Astrocyte (in vitro differentiated cells and primary cell): ENCODE data around the gene NSF. TPM values are rescaled to one million over a fixed set of nuclear protein-coding genes. Genes with fewer than 3 reads are reported as not detected.

Source experiments
- DNase-seq: peaks from one replicate; pipeline ENCODE4 v3.0.0-alpha.2; 2010; ENCODE audit warnings: low read depth
- FAIRE-seq: peaks from 2 replicates; lab custom pipeline; 2011; peaks lifted over from hg19 to GRCh38; lab: Jason Lieb, UNC
- H2AFZ ChIP-seq: 2 replicates; pipeline ENCODE4 v1.6.0; 2012; ENCODE audit warnings: low read depth, low read length, inconsistent platforms
- H3K27ac ChIP-seq: 2 replicates; pipeline ENCODE4 v1.5.1; 2011; ENCODE audit warnings: low read depth, low read length, inconsistent platforms
- H3K27me3 ChIP-seq: 2 replicates; pipeline ENCODE4 v1.6.0; 2011; ENCODE audit warnings: low read length, inconsistent platforms; ENCODE audit not compliant: insufficient read depth
- H3K36me3 ChIP-seq: 2 replicates; pipeline ENCODE4 v1.5.1; 2011; ENCODE audit warnings: low read length, inconsistent platforms; ENCODE audit not compliant: insufficient read depth
- H3K4me1 ChIP-seq: 2 replicates; pipeline ENCODE4 v1.5.1; 2011; ENCODE audit warnings: low read length, inconsistent platforms; ENCODE audit not compliant: insufficient read depth
- H3K4me2 ChIP-seq: 2 replicates; pipeline ENCODE4 v1.6.0; 2012; ENCODE audit warnings: low read length, inconsistent platforms
- H3K4me3 ChIP-seq: 2 replicates; pipeline ENCODE4 v1.5.1; 2011; ENCODE audit warnings: low read depth, mild to moderate bottlenecking, low read length, inconsistent platforms; ENCODE audit not compliant: insufficient read depth
- H3K79me2 ChIP-seq: 2 replicates; pipeline ENCODE4 v1.6.0; 2012; ENCODE audit warnings: mild to moderate bottlenecking, low read length, inconsistent platforms; ENCODE audit not compliant: insufficient read depth
- H3K9ac ChIP-seq: 2 replicates; pipeline ENCODE4 v1.6.0; 2012; ENCODE audit warnings: mild to moderate bottlenecking, low read length, inconsistent platforms
- H3K9me3 ChIP-seq: 2 replicates; pipeline ENCODE4 v1.5.1; 2012; ENCODE audit warnings: low read depth, mild to moderate bottlenecking, low read length, inconsistent platforms; ENCODE audit not compliant: insufficient read depth
- H4K20me1 ChIP-seq: 2 replicates; pipeline ENCODE4 v1.6.0; 2012; ENCODE audit warnings: low read length, inconsistent platforms; ENCODE audit not compliant: insufficient read depth
- H3K27ac Mint-ChIP-seq: one replicate; pipeline ENCODE4 v1.8.0; 2021; ENCODE audit warnings: mild to moderate bottlenecking, mixed read lengths; ENCODE audit not compliant: unreplicated experiment
- H3K27me3 Mint-ChIP-seq: one replicate; pipeline ENCODE4 v1.8.0; 2021; ENCODE audit warnings: low read depth, mixed read lengths; ENCODE audit not compliant: unreplicated experiment
- H3K36me3 Mint-ChIP-seq: one replicate; pipeline ENCODE4 v1.8.0; 2021; ENCODE audit warnings: low read depth, mixed read lengths; ENCODE audit not compliant: unreplicated experiment
- H3K4me1 Mint-ChIP-seq: one replicate; pipeline ENCODE4 v1.8.0; 2021; ENCODE audit warnings: low read depth, mixed read lengths; ENCODE audit not compliant: unreplicated experiment
- H3K4me3 Mint-ChIP-seq: one replicate; pipeline ENCODE4 v1.8.0; 2021; ENCODE audit warnings: mild to moderate bottlenecking, moderate library complexity, mixed read lengths; ENCODE audit not compliant: unreplicated experiment
- H3K9me3 Mint-ChIP-seq: one replicate; pipeline ENCODE4 v1.8.0; 2021; ENCODE audit warnings: mild to moderate bottlenecking, mixed read lengths; ENCODE audit not compliant: unreplicated experiment
- EZH2 ChIP-seq: IDR thresholded peaks from 2 replicates; pipeline ENCODE4 v1.6.1; 2012; ENCODE audit warnings: mild to moderate bottlenecking, low read length, inconsistent platforms; ENCODE audit not compliant: insufficient read depth
- total RNA-seq: library from RNA; stranded (reverse); gene quantifications from 2 replicates; pipeline ENCODE4 v1.2.1, GENCODE V29; 2021
- TF ChIP-seq, protein P1 (sequence below): IDR thresholded peaks from 2 replicates; pipeline ENCODE4 v1.5.1; 2011; ENCODE audit warnings: low read depth, mild to moderate bottlenecking, inconsistent platforms, low read length, moderate library complexity; ENCODE audit not compliant: insufficient read depth

NSF gene
- total RNA-seq, 1 donor from 2014 or later: 83.4 TPM

DNA sequence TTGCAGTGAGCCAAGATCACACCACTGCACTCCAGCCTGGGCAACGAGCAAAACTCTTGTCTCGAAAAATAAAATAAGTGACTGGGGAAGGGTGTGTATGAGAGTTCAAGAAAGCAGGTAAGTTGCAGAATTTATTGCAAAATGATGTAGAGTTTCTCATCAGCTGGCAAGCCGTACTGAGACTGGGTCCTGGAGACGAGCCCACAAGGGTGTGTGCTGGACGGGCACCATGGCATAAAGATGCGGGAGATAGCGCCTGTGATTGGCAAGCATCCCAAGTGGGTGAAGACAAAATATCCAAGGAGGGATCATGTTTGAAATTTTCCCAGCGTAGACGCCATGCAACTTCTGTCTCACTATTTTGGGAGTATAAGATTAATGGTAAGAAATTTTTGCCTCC, 168.7 kb downstream of the NSF start:
- H3K4me2 ChIP-seq: no peak overlapping the region
- H3K4me1 ChIP-seq: peaks cover 9% of the 10 kb centered on the region
- H3K4me3 ChIP-seq: no peak overlapping the region
- H3K36me3 ChIP-seq: peaks cover 6% of the 10 kb centered on the region
- H3K27ac ChIP-seq: no peak overlapping the region
- Mint-ChIP-seq H3K27ac (no peak overlapping the region), H3K4me3 (no peak overlapping the region), H3K9me3 (no peaks in the 10 kb centered on the region), H3K27me3 (no peaks in the 10 kb centered on the region), H3K4me1 (no peaks in the 10 kb centered on the region), H3K36me3 (peaks cover 7% of the 10 kb centered on the region)
- no peak overlapping the region for H3K9ac ChIP-seq
- FAIRE-seq (no peak), DNase-seq (no peak)
- TF ChIP-seq, protein P1, sequence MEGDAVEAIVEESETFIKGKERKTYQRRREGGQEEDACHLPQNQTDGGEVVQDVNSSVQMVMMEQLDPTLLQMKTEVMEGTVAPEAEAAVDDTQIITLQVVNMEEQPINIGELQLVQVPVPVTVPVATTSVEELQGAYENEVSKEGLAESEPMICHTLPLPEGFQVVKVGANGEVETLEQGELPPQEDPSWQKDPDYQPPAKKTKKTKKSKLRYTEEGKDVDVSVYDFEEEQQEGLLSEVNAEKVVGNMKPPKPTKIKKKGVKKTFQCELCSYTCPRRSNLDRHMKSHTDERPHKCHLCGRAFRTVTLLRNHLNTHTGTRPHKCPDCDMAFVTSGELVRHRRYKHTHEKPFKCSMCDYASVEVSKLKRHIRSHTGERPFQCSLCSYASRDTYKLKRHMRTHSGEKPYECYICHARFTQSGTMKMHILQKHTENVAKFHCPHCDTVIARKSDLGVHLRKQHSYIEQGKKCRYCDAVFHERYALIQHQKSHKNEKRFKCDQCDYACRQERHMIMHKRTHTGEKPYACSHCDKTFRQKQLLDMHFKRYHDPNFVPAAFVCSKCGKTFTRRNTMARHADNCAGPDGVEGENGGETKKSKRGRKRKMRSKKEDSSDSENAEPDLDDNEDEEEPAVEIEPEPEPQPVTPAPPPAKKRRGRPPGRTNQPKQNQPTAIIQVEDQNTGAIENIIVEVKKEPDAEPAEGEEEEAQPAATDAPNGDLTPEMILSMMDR: no peak
- no peak for TF ChIP-seq EZH2
- no peaks in the 10 kb centered on the region for H3K79me2 ChIP-seq
- H2AFZ ChIP-seq: no peak overlapping the region
- no peaks in the 10 kb centered on the region for H3K27me3 ChIP-seq
- no peaks in the 10 kb centered on the region for H4K20me1 ChIP-seq
- no peaks in the 10 kb centered on the region for H3K9me3 ChIP-seq

DNA sequence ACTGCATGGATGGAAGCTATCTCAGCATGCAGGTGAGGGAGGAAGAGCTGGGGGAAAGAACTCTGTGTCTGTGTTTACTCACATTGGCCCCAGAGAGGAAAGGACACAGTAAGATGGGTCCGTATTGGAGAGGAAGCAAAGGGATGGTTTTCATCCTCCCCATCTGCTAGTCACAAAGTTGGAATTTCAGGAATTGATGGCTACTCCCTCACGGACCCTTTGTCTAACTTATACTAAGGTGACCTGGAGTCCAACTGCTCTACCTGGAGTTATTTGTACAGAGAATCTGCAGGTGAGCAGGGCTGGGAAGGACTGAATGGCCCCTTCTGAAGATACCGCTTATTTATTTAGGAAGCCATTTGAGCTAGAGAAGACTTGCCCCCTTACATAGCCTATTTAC, 172.9 kb downstream of the NSF start:
- Histone ChIP-seq H3K4me3 (no peak overlapping the region), H3K27me3 (no peaks in the 10 kb centered on the region), H3K4me1 (peaks cover 26% of the 10 kb centered on the region), H3K9ac (no peak overlapping the region), H3K79me2 (no peaks in the 10 kb centered on the region), H2AFZ (no peak overlapping the region), H3K9me3 (no peaks in the 10 kb centered on the region), H3K36me3 (no peaks in the 10 kb centered on the region), H3K27ac (no peak overlapping the region), H3K4me2 (peak overlapping the region; percentile 7), H4K20me1 (no peaks in the 10 kb centered on the region)
- FAIRE-seq: peak; percentile 32
- Mint-ChIP-seq H3K27me3 (peaks cover 2% of the 10 kb centered on the region), H3K36me3 (peaks cover 4% of the 10 kb centered on the region), H3K4me1 (peaks cover 7% of the 10 kb centered on the region), H3K9me3 (no peaks in the 10 kb centered on the region), H3K4me3 (no peak overlapping the region), H3K27ac (no peak overlapping the region)
- TF ChIP-seq, protein P1: no peak
- DNase-seq: no peak

DNA sequence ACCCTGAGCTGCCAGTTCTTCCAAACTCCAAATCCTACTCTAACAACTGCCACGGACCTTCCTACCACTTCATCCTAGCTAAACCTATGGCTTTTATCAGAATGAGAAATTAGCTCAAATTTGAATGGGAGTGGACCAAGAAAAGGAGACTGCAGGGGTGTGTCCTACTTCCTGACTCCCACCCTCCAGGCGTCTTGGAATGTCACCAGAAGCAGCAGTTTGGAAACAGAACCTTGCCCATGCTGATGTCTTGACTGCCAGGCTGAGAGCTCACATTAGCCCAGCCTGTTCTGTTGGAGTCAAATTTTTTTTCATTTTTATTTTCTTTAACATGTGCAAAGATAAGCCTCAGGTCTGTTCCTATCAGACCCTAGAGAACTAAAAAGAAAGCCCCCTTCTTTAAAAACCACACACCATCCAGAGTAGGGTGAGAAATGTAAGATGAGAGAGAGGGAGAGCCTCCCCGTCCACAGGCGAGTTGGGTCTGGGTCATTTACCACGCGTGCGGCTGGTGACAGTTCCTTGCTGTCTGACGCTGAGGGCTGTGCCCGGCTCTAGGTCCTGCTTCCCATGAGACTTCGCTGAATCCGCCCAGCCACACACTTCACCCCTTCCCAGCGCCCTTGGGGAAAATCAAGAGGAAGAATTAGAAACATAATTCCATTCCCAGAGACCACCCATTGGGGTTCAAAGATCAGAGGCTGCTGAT, 173.7 kb downstream of the NSF start:
- peak overlapping the region; percentile 29 for H3K27ac ChIP-seq
- H3K9me3 ChIP-seq: no peaks in the 10 kb centered on the region
- Mint-ChIP-seq H3K4me3 (no peak overlapping the region), H3K36me3 (peaks cover 4% of the 10 kb centered on the region), H3K27me3 (peaks cover 4% of the 10 kb centered on the region), H3K27ac (no peak overlapping the region), H3K9me3 (no peaks in the 10 kb centered on the region), H3K4me1 (peaks cover 7% of the 10 kb centered on the region)
- FAIRE-seq: no peak
- no peak overlapping the region for H2AFZ ChIP-seq
- DNase-seq: no peak
- peaks cover 26% of the 10 kb centered on the region for H3K4me1 ChIP-seq
- TF ChIP-seq, protein P1: no peak
- no peak for TF ChIP-seq EZH2
- H3K79me2 ChIP-seq: no peaks in the 10 kb centered on the region
- no peaks in the 10 kb centered on the region for H3K27me3 ChIP-seq
- no peak overlapping the region for H3K4me3 ChIP-seq
- H3K4me2 ChIP-seq: peak overlapping the region; percentile 63
- H3K9ac ChIP-seq: peak overlapping the region; percentile 7
- no peaks in the 10 kb centered on the region for H4K20me1 ChIP-seq
- H3K36me3 ChIP-seq: no peaks in the 10 kb centered on the region
